SK-N-SH treated with all-trans-retinoic acid at 6 μM for 48 hours (cell line): ENCODE data around the gene UGGT2.
"Not testable (repeated sequence)": the region's sequence is repeated elsewhere in the genome, so short reads cannot be mapped to it uniquely, and the experiment has no call there.

Experiments
- ATAC-seq: fragments of 200-7000 bp; cut with Tn5 transposase; 3 replicates; pipeline ENCODE4 v1.9.1; 2020; ENCODE audit warnings: mild to moderate bottlenecking, moderate library complexity
- ARNTL ChIP-seq: fragments of 450-650 bp; formaldehyde crosslinking; IDR thresholded peaks from 2 replicates; pipeline ENCODE4 v1.5.0; 2020; ENCODE audit warnings: low read depth, mild to moderate bottlenecking, moderate library complexity, borderline replicate concordance
- CSDC2 ChIP-seq: fragments of 250-450 bp; sonication (Bioruptor Pico); IDR thresholded peaks from 2 replicates; pipeline ENCODE4 v1.5.0; 2020; ENCODE audit warnings: mild to moderate bottlenecking, moderate library complexity
- ESRRG ChIP-seq: fragments of 250-450 bp; sonication (Bioruptor Pico); IDR thresholded peaks from 2 replicates; pipeline ENCODE4 v1.6.1; 2021; ENCODE audit warnings: mild to moderate bottlenecking
- ISL1 ChIP-seq: fragments of 250-450 bp; sonication (Bioruptor Pico); IDR thresholded peaks from 2 replicates; pipeline ENCODE4 v2.1.2; 2022; ENCODE audit warnings: mild to moderate bottlenecking, moderate library complexity
- OSR1 ChIP-seq: fragments of 250-450 bp; sonication (Bioruptor Pico); IDR thresholded peaks from 2 replicates; pipeline ENCODE4 v1.8.0; 2022; ENCODE audit warnings: moderate library complexity, mild to moderate bottlenecking, inconsistent platforms
- PATZ1 ChIP-seq: fragments of 250-450 bp; sonication (Bioruptor Pico); IDR thresholded peaks from 2 replicates; pipeline ENCODE4 v1.8.0; 2020; ENCODE audit warnings: mild to moderate bottlenecking, moderate library complexity, borderline replicate concordance
- POU6F1 ChIP-seq: fragments of 250-450 bp; sonication (Bioruptor Pico); IDR thresholded peaks from 2 replicates; pipeline ENCODE4 v1.8.0; 2021; ENCODE audit warnings: low read depth, mild to moderate bottlenecking, moderate library complexity, borderline replicate concordance
- PPARA ChIP-seq: fragments of 250-450 bp; sonication (Bioruptor Pico); IDR thresholded peaks from 2 replicates; pipeline ENCODE4 v1.5.0; 2020; ENCODE audit warnings: mild to moderate bottlenecking, borderline replicate concordance
- RARB ChIP-seq: fragments of 250-450 bp; sonication (Bioruptor Pico); IDR thresholded peaks from 2 replicates; pipeline ENCODE4 v1.8.0; 2021; ENCODE audit warnings: mild to moderate bottlenecking, moderate library complexity
- SNAI2 ChIP-seq: fragments of 250-450 bp; sonication (Bioruptor Pico); IDR thresholded peaks from 2 replicates; pipeline ENCODE4 v1.5.0; 2020; ENCODE audit warnings: mild to moderate bottlenecking, moderate library complexity
- TCF4 ChIP-seq: fragments of 250-450 bp; sonication (Bioruptor Pico); IDR thresholded peaks from 2 replicates; pipeline ENCODE4 v1.8.0; 2021; ENCODE audit warnings: mild to moderate bottlenecking, moderate library complexity, borderline replicate concordance
- TOX ChIP-seq: fragments of 250-450 bp; sonication (Bioruptor Pico); IDR thresholded peaks from 2 replicates; pipeline ENCODE4 v1.8.0; 2021; ENCODE audit warnings: mild to moderate bottlenecking, moderate library complexity, borderline replicate concordance
- TSHZ2 ChIP-seq: fragments of 250-450 bp; sonication (Bioruptor Pico); IDR thresholded peaks from 2 replicates; pipeline ENCODE4 v1.5.0; 2020; ENCODE audit warnings: mild to moderate bottlenecking, moderate library complexity
- ZFP3 ChIP-seq: fragments of 250-450 bp; sonication (Bioruptor Pico); IDR thresholded peaks from 2 replicates; pipeline ENCODE4 v1.5.0; 2020; ENCODE audit warnings: mild to moderate bottlenecking, moderate library complexity
- ZFP30 ChIP-seq: fragments of 450-650 bp; formaldehyde crosslinking; IDR thresholded peaks from 2 replicates; pipeline ENCODE4 v1.5.0; 2022; ENCODE audit warnings: mild to moderate bottlenecking, moderate library complexity
- ZNF565 ChIP-seq: fragments of 450-650 bp; formaldehyde crosslinking; conservative IDR thresholded peaks from 2 replicates; pipeline ENCODE4 v1.5.0; 2020; ENCODE audit warnings: low read depth, mild to moderate bottlenecking, moderate library complexity
- ZNF70 ChIP-seq: fragments of 450-650 bp; formaldehyde crosslinking; IDR thresholded peaks from 2 replicates; pipeline ENCODE4 v1.5.0; 2020; ENCODE audit warnings: mild to moderate bottlenecking, moderate library complexity
- ZNF8 ChIP-seq: fragments of 450-650 bp; formaldehyde crosslinking; IDR thresholded peaks from 2 replicates; pipeline ENCODE4 v1.5.0; 2020; ENCODE audit warnings: mild to moderate bottlenecking, moderate library complexity
- TF ChIP-seq, protein P1 (sequence below): fragments of 250-450 bp; sonication (Bioruptor Pico); IDR thresholded peaks from 2 replicates; pipeline ENCODE4 v1.5.1; 2020; ENCODE audit warnings: low read depth, mild to moderate bottlenecking, moderate library complexity
- TF ChIP-seq, protein P2 (sequence below): fragments of 250-450 bp; sonication (Bioruptor Pico); IDR thresholded peaks from 2 replicates; pipeline ENCODE4 v1.5.1; 2021; ENCODE audit warnings: mild to moderate bottlenecking, moderate library complexity

UGGT2 gene

GRCh38 chr13:96065849-96066248, 12.6 kb upstream of the UGGT2 start:
- no peak for ATAC-seq

DNA sequence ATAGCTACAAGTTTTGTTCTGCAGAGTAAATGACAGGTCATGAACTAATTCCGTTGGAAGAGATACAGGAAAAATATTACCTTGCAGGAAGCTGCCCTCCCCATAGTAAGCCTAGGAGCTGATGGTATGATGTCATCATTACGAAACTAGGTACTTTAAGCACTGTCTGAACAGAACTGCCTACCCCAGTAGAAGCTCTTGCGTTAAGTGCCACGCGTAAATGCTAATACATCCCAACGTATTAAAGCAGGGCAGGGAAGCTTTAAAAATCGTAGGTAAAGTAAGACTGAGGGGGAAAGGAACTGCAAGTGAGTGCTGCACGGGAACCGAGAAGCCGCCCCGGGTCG, 572 bp downstream of the UGGT2 start:
- TF ChIP-seq, protein P1, sequence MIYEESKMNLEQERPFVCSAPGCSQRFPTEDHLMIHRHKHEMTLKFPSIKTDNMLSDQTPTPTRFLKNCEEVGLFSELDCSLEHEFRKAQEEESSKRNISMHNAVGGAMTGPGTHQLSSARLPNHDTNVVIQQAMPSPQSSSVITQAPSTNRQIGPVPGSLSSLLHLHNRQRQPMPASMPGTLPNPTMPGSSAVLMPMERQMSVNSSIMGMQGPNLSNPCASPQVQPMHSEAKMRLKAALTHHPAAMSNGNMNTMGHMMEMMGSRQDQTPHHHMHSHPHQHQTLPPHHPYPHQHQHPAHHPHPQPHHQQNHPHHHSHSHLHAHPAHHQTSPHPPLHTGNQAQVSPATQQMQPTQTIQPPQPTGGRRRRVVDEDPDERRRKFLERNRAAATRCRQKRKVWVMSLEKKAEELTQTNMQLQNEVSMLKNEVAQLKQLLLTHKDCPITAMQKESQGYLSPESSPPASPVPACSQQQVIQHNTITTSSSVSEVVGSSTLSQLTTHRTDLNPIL: no peak
- ATAC-seq: peak; percentile 79

More at GRCh38 chr13:96065849-96066248, 12.6 kb upstream of the UGGT2 start:
- TF ChIP-seq ISL1 (CRISPR knock-in tag) (no peak), ZNF70 (CRISPR knock-in tag) (no peak), OSR1 (CRISPR knock-in tag) (no peak), PATZ1 (CRISPR knock-in tag) (no peak), ZFP30 (CRISPR knock-in tag) (no peak), TSHZ2 (CRISPR knock-in tag) (no peak), TOX (CRISPR knock-in tag) (no peak), ZNF8 (CRISPR knock-in tag) (no peak), RARB (CRISPR knock-in tag) (no peak), POU6F1 (CRISPR knock-in tag) (no peak), SNAI2 (CRISPR knock-in tag) (no peak), CSDC2 (CRISPR knock-in tag) (no peak), PPARA (CRISPR knock-in tag) (no peak), ZFP3 (CRISPR knock-in tag) (no peak), ARNTL (no peak), ESRRG (CRISPR knock-in tag) (no peak), ZNF565 (CRISPR knock-in tag) (no peak), TCF4 (CRISPR knock-in tag) (no peak)
- TF ChIP-seq, protein P2, sequence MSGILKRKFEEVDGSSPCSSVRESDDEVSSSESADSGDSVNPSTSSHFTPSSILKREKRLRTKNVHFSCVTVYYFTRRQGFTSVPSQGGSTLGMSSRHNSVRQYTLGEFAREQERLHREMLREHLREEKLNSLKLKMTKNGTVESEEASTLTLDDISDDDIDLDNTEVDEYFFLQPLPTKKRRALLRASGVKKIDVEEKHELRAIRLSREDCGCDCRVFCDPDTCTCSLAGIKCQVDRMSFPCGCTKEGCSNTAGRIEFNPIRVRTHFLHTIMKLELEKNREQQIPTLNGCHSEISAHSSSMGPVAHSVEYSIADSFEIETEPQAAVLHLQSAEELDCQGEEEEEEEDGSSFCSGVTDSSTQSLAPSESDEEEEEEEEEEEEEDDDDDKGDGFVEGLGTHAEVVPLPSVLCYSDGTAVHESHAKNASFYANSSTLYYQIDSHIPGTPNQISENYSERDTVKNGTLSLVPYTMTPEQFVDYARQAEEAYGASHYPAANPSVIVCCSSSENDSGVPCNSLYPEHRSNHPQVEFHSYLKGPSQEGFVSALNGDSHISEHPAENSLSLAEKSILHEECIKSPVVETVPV (CRISPR knock-in tag): no peak
- TF ChIP-seq, protein P1: no peak

DNA sequence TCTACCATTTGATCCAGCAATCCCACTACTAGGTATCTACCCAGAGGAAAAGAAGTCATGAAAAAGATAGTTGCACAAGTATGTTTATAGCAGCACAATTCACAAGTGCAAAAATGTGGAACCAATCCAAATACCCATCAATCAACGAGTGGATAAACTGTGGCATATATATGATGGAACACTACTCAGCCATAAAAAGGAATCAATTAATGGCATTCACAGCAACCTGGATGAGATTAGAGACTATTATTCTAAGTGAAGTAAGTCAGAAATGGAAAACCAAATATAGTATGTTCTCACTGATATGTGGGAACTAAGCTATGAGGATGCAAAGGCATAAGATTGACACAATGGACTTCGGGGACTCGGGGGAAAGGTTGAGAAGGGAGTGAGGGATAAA, 1.3 kb downstream of the UGGT2 start:
- ATAC-seq: not testable (repeated sequence)

DNA sequence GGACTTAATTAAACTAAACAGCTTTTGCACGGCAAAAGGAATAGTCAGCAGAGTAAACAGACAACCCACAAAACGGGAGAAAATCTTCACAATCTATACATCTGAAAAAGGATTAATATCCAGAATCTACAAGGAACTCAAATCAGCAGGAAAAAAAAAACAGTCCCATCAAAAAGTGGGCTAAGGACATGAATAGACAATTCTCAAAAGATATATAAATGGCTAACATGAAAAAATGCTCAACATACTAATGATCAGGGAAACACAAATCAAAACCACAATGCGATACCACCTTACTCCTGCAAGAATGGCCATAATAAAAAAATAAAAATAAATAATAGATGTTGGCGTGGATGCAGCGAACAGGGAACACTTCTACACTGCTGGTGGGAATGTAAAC, 1.7 kb downstream of the UGGT2 start:
- not testable (repeated sequence) for ATAC-seq
